NCI-H2196 treated with DMSO at 0.1 percent for 48 hours (cell line): ENCODE measurements around the gene SLC22A1.

Source experiments
- DNase-seq: peaks from one replicate; lab custom pipeline; 2025; ENCODE audit not compliant: unreplicated experiment; lab: John Stamatoyannopoulos, UW

SLC22A1 gene

GRCh38 chr6:160170018-160170680, 48.5 kb downstream of the SLC22A1 start:
- no peak for DNase-seq

- no peak for DNase-seq
Observed at GRCh38 chr6:160172704-160173103, 51.1 kb downstream of the SLC22A1 start.

- DNase-seq: no peak
Observed at GRCh38 chr6:160173806-160174527, 52.4 kb downstream of the SLC22A1 start.

GRCh38 chr6:160174681-160175080, 53.1 kb downstream of the SLC22A1 start:
- no peak for DNase-seq

- no peak for DNase-seq
Observed at GRCh38 chr6:160177220-160177619, 55.6 kb downstream of the SLC22A1 start.

- DNase-seq: no peak
Observed at GRCh38 chr6:160178271-160178670, 56.7 kb downstream of the SLC22A1 start.

GRCh38 chr6:160180706-160181105, 59.1 kb downstream of the SLC22A1 start:
- no peak for DNase-seq

GRCh38 chr6:160188773-160189172, 67.2 kb downstream of the SLC22A1 start:
- no peak for DNase-seq

- DNase-seq: no peak
Observed at GRCh38 chr6:160190081-160190480, 68.5 kb downstream of the SLC22A1 start.

- no peak for DNase-seq
Observed at GRCh38 chr6:160190973-160191372, 69.4 kb downstream of the SLC22A1 start.

- DNase-seq: no peak
Observed at GRCh38 chr6:160192840-160193239, 71.2 kb downstream of the SLC22A1 start.

- no peak for DNase-seq
Observed at GRCh38 chr6:160194808-160195207, 73.2 kb downstream of the SLC22A1 start.

- DNase-seq: no peak
Observed at GRCh38 chr6:160197662-160198061, 76.0 kb downstream of the SLC22A1 start.

GRCh38 chr6:160198606-160199211, 77.1 kb downstream of the SLC22A1 start:
- no peak for DNase-seq

GRCh38 chr6:160201061-160201460, 79.4 kb downstream of the SLC22A1 start:
- DNase-seq: no peak

GRCh38 chr6:160202411-160202810, 80.8 kb downstream of the SLC22A1 start:
- DNase-seq: no peak

GRCh38 chr6:160203076-160203475, 81.5 kb downstream of the SLC22A1 start:
- no peak for DNase-seq

- no peak for DNase-seq
Observed at GRCh38 chr6:160203522-160203921, 81.9 kb downstream of the SLC22A1 start.

GRCh38 chr6:160203953-160204352, 82.3 kb downstream of the SLC22A1 start:
- DNase-seq: no peak

GRCh38 chr6:160204710-160205109, 83.1 kb downstream of the SLC22A1 start:
- DNase-seq: no peak

- no peak for DNase-seq
Observed at GRCh38 chr6:160207618-160208017, 86.0 kb downstream of the SLC22A1 start.
